Ovary (tissue), 3 donors: ENCODE results near the gene C1orf167.

ENCODE experiments used
- CTCF ChIP-seq, 3 donors: fragments of 450-650 bp in 2 of 3; fragments of 200-600 bp in 1 of 3; IDR thresholded peaks; one replicate each; pipeline versions ENCODE4 v1.5.1 to v1.8.0; 2016 to 2022; ENCODE audit warnings: antibody characterized with exemption in 3 of 3, mild to moderate bottlenecking in 1 of 3
- POLR2A ChIP-seq: fragments of 450-650 bp; IDR thresholded peaks from one replicate; pipeline ENCODE4 v1.6.1; 2017; ENCODE audit warnings: antibody characterized with exemption, mild to moderate bottlenecking, moderate library complexity
- donor health status: DM: no; HTN: no; CAD: no.

GRCh38 chr1:11746795-11747487 is 15.1 kb upstream of the C1orf167 start:
- TF ChIP-seq CTCF (IDR thresholded peaks at IDR 0.05) (no peak), POLR2A (no peak)
